HEK293T (cell line): ENCODE measurements around the gene ZMAT5.
A peak's percentile ranks its signal among the peaks of the same experiment; 100 is the strongest.

ENCODE experiments used
- CTCF ChIA-PET: fragments of 350-600 bp; formaldehyde crosslinking; extraction: SDS; loops from one replicate; lab custom pipeline; 2021; ENCODE audit warnings: antibody characterized with exemption, inconsistent platforms; lab: Yijun Ruan, JAX
- POLR2A ChIA-PET: fragments of 350-600 bp; formaldehyde crosslinking; extraction: SDS; loops from one replicate; lab custom pipeline; 2020; ENCODE audit warnings: antibody characterized with exemption, inconsistent platforms; lab: Yijun Ruan, JAX
- DNase-seq: peaks from one replicate; pipeline ENCODE4 v3.0.0; 2012; ENCODE audit warnings: mixed read lengths; ENCODE audit errors: extremely low spot score
- ARNT ChIP-seq: fragments of 450-650 bp; IDR thresholded peaks from 2 replicates; pipeline ENCODE4 v1.6.1; 2017; ENCODE audit warnings: mild to moderate bottlenecking
- BHLHE40 ChIP-seq: fragments of 450-650 bp; IDR thresholded peaks from 2 replicates; pipeline ENCODE4 v1.6.1; 2016; ENCODE audit warnings: mild to moderate bottlenecking, moderate library complexity, borderline replicate concordance
- CTBP1 ChIP-seq: fragments of 450-650 bp; IDR thresholded peaks from 2 replicates; pipeline ENCODE4 v1.6.1; 2016; ENCODE audit warnings: borderline replicate concordance
- ELF4 ChIP-seq: fragments of 450-650 bp; IDR thresholded peaks from 2 replicates; pipeline ENCODE4 v1.6.1; 2017; ENCODE audit warnings: antibody characterized with exemption
- FOXA1 ChIP-seq: fragments of 450-650 bp; IDR thresholded peaks from 2 replicates; pipeline ENCODE4 v1.6.1; 2016; ENCODE audit warnings: mild to moderate bottlenecking
- FOXK2 ChIP-seq: fragments of 450-650 bp; IDR thresholded peaks from 2 replicates; pipeline ENCODE4 v1.6.1; 2016; ENCODE audit warnings: mild to moderate bottlenecking
- FOXM1 ChIP-seq: fragments of 450-650 bp; IDR thresholded peaks from 2 replicates; pipeline ENCODE4 v1.6.1; 2017; ENCODE audit warnings: mild to moderate bottlenecking, borderline replicate concordance
- HDGF ChIP-seq: fragments of 450-650 bp; IDR thresholded peaks from 2 replicates; pipeline ENCODE4 v1.6.1; 2017; ENCODE audit warnings: antibody characterized with exemption, borderline replicate concordance
- L3MBTL2 ChIP-seq: fragments of 450-650 bp; conservative IDR thresholded peaks from 2 replicates; pipeline ENCODE4 v1.6.1; 2016; ENCODE audit warnings: mild to moderate bottlenecking
- LEF1 ChIP-seq: fragments of 450-650 bp; IDR thresholded peaks from 2 replicates; pipeline ENCODE4 v1.6.1; 2017; ENCODE audit warnings: mild to moderate bottlenecking, borderline replicate concordance
- NFRKB ChIP-seq: fragments of 450-650 bp; IDR thresholded peaks from 2 replicates; pipeline ENCODE4 v1.6.1; 2016; ENCODE audit warnings: mild to moderate bottlenecking, moderate library complexity
- PKNOX1 ChIP-seq: fragments of 450-650 bp; IDR thresholded peaks from 2 replicates; pipeline ENCODE4 v1.6.1; 2016
- SP1 ChIP-seq: fragments of 450-650 bp; IDR thresholded peaks from 2 replicates; pipeline ENCODE4 v1.6.1; 2017
- SUZ12 ChIP-seq: fragments of 450-650 bp; IDR thresholded peaks from 2 replicates; pipeline ENCODE4 v1.6.1; 2016; ENCODE audit warnings: mild to moderate bottlenecking
- TARDBP ChIP-seq: fragments of 450-650 bp; IDR thresholded peaks from 2 replicates; pipeline ENCODE4 v1.6.1; 2016
- ZNF384 ChIP-seq: fragments of 450-650 bp; IDR thresholded peaks from 2 replicates; pipeline ENCODE4 v1.6.1; 2016

Gene ZMAT5

DNA sequence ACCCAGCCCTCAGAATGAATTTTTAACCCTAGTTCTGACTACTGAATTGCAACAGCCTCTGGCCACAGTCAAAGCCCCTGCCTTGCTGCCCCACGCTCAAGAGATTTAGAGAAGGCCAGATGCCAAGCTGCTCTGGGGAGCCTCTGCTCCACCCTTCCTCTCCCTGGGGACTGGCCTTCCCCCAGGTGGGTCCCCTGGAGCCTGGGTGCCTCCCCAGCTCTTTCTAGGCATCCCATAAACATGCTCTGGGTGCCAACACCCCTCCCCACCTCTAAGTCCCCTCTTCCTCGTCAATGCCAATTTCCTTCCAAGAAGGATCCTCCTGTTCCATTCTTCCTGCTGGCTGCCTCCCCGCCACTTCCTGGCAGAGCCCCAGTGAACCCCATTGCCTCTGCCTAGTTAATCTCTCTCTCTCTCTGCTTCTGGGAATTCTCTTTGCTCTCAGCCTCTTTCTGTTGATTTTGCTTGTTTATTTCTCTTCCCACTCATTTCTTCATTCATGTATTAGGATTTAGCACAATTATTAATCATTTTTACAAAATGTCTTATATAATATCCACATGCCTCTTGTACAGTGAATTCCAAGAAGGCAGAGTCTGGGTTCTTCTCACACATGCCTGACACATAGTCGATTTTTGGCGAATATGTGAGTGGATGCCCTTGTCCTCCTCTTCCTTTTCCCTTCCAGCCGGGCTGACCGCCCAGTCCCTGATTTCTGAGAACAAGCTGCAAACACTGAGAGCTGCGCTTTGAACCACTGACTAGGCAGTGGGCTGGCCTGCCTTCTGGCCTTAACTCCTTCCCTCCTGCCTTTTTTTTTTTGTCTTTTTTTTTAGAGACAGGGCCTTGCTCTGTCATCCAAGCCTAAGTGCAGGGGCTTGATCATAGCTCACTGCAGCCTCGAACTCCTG, 17.9 kb upstream of the ZMAT5 start:
- POLR2A ChIA-PET: no interaction called here
- CTCF ChIA-PET: no interaction called here
- TF ChIP-seq CTBP1 (no peak), NFRKB (no peak), L3MBTL2 (no peak), LEF1 (no peak), TARDBP (no peak), FOXK2 (no peak), FOXA1 (no peak), BHLHE40 (no peak)
- no peak for DNase-seq

GRCh38 chr22:29782061-29782845, 15.4 kb upstream of the ZMAT5 start:
- TF ChIP-seq SP1 (no peak), NFRKB (no peak), BHLHE40 (no peak), LEF1 (no peak), L3MBTL2 (no peak), ELF4 (no peak), PKNOX1 (no peak), ZNF384 (no peak), TARDBP (no peak), ARNT (no peak), FOXK2 (no peak), CTBP1 (no peak), SUZ12 (no peak), HDGF (no peak), FOXA1 (no peak), FOXM1 (no peak)
- ChIA-PET POLR2A (interaction anchor here (1.0 kb wide), 2 partner anchors 12 to 16 kb away, joined by 3 read pairs; partner anchors contain the start of gene ZMAT5), CTCF (interaction anchor here (1.4 kb wide), 1 partner anchor 146 kb away, joined by 3 read pairs; no protein-coding TSS in a partner anchor)
- no peak for DNase-seq

DNA sequence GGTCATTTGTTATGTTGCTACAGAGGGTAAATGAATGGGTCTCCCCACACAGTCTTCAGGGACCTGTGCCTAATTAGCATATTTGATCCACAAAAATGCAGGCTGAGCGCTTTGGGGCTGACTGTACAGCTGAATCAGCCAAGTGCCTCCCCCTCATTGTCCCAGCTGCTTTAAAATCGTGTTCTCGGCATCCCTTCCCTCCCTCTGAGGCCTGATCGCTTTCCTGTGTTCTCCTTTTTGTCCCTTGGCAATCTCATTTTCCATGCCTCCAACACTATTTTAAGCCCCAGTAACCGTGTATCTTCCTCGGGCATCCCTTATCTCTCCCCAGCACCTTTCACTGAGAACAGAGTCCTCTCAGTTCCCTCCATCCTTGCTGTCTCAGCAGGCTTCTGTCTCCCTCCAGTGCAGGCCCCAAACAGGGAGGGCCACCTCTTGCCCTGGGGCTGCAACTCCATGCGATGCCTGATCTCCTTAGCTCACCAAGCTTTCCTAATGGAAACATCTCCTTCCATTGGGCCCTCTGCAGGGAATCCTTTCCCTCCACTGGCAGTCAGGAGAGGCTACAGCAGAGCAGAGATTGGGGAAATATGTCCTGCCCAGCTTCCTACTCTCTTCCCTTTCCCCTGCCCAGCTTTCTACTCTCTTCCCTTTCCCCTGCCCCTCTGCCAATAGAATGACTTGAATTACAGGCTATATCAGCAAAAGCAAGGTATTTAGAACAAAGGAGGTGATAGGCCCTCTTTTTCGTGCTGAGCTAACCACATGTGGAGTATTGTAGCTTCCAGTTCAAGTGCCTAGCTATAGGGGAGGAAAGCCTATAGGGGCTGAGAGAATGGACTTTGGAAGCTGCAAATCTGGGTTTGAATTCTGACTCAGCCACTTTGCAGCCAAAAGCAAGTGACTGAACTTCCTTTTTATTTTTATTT, 14.2 kb upstream of the ZMAT5 start:
- CTCF ChIA-PET: interaction anchor here (1.4 kb wide), 1 partner anchor 145 kb away, joined by 3 read pairs; no protein-coding TSS in a partner anchor
- POLR2A ChIA-PET: interaction anchor here (1.0 kb wide), 1 partner anchor 11 kb away, joined by 3 read pairs; no protein-coding TSS in a partner anchor
- DNase-seq: no peak
- TF ChIP-seq HDGF (no peak), FOXK2 (no peak), ELF4 (no peak), CTBP1 (no peak), PKNOX1 (no peak), NFRKB (no peak), ARNT (no peak)

GRCh38 chr22:29780220-29780619, 13.4 kb upstream of the ZMAT5 start:
- ChIA-PET POLR2A (interaction anchor here (1.0 kb wide), 1 partner anchor 14 kb away, joined by 4 read pairs; the partner anchor contains the start of genes UQCR10 and ZMAT5), CTCF (no interaction called here)
- TF ChIP-seq BHLHE40 (no peak), SUZ12 (no peak)
- DNase-seq: no peak

- TF ChIP-seq CTBP1 (no peak), LEF1 (no peak)
- POLR2A ChIA-PET: interaction anchor here (0.6 kb wide), 1 partner anchor 13 kb away, joined by 3 read pairs; no protein-coding TSS in a partner anchor
- no peak for DNase-seq
- CTCF ChIA-PET: interaction anchor here (0.8 to 1.8 kb wide), 4 partner anchors 55 to 317 kb away, joined by 3 to 4 read pairs (median 4); no protein-coding TSS in a partner anchor
These were observed 6.4 kb upstream of the ZMAT5 start for GRCh38 chr22:29773233-29773632.

DNA sequence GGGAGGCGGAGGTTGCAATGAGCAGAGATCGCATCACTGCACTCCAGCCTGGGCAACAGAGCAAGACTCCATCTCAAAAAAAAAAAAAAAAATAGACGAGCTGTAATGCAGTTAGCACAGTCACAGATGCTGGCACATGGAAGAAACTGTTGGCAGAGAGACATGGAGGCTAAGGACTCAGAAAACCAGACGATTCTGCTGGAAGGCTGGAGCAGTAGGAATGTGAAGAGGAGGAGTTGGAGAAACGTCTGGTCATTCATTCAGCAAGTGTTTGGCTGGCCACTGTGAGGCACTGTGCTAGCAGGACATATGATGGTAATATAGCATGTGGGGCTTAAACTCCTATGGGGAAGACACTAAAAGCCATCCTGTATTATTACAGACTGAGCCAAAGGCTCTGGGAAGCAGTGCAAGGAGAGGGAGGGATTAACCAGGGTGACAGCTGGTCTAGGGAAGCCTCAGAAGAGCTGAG, 5.4 kb upstream of the ZMAT5 start:
- TF ChIP-seq SUZ12 (no peak), NFRKB (no peak), SP1 (no peak), LEF1 (no peak), FOXM1 (no peak), HDGF (no peak), ELF4 (no peak), ARNT (no peak), ZNF384 (no peak), PKNOX1 (no peak), FOXA1 (no peak), CTBP1 (no peak), TARDBP (no peak), FOXK2 (no peak), L3MBTL2 (no peak)
- DNase-seq: peak; percentile 46
- POLR2A ChIA-PET: no interaction called here
- CTCF ChIA-PET: interaction anchor here (1.4 to 1.8 kb wide), 2 partner anchors 54 to 233 kb away, joined by 4 read pairs; no protein-coding TSS in a partner anchor
